MCF 10A (cell line): ENCODE results near the gene ALDH1L2. TPM values are rescaled to one million over a fixed set of nuclear protein-coding genes. Genes with fewer than 3 reads are reported as not detected.
A peak's percentile ranks its signal among the peaks of the same experiment; 100 is the strongest.
"Not testable (repeated sequence)": the region's sequence is repeated elsewhere in the genome, so short reads cannot be mapped to it uniquely, and the experiment has no call there.

Experiments
- BruUV-seq: library from RNA; stranded (reverse); fragments of 400-500 nt; replicated peaks from 2 replicates; lab custom pipeline; 2021; lab: Mats Ljungman, UMichigan
- CTCF ChIA-PET: fragments of 300-600 bp; sonication (Branson Sonifier 250); formaldehyde crosslinking; extraction: SDS; loops from one replicate; lab custom pipeline; 2021; ENCODE audit warnings: antibody characterized with exemption, inconsistent platforms; lab: Yijun Ruan, JAX
- POLR2A ChIA-PET: fragments of 300-600, 350-650 bp; sonication (Branson Sonifier 250); formaldehyde crosslinking; extraction: SDS; loops from one replicate; lab custom pipeline; 2020; ENCODE audit warnings: antibody characterized with exemption, inconsistent platforms; lab: Yijun Ruan, JAX
- DNase-seq: peaks from one replicate; pipeline ENCODE4 v3.0.0-alpha.2; 2018; ENCODE audit not compliant: unreplicated experiment
- H3K27ac Mint-ChIP-seq: one replicate; pipeline ENCODE4 v1.8.0; 2022; ENCODE audit warnings: mild to moderate bottlenecking, low read depth, mixed read lengths; ENCODE audit not compliant: unreplicated experiment
- H3K27me3 Mint-ChIP-seq: one replicate; pipeline ENCODE4 v1.8.0; 2022; ENCODE audit warnings: mixed read lengths; ENCODE audit not compliant: insufficient read depth, unreplicated experiment
- H3K36me3 Mint-ChIP-seq: one replicate; pipeline ENCODE4 v1.8.0; 2022; ENCODE audit warnings: mild to moderate bottlenecking, moderate library complexity, mixed read lengths; ENCODE audit not compliant: insufficient read depth, unreplicated experiment
- H3K4me1 Mint-ChIP-seq: one replicate; pipeline ENCODE4 v1.8.0; 2022; ENCODE audit warnings: mixed read lengths; ENCODE audit not compliant: insufficient read depth, unreplicated experiment
- H3K4me3 Mint-ChIP-seq: one replicate; pipeline ENCODE4 v1.8.0; 2022; ENCODE audit warnings: mild to moderate bottlenecking, moderate library complexity, mixed read lengths; ENCODE audit not compliant: unreplicated experiment
- H3K9me3 Mint-ChIP-seq: one replicate; pipeline ENCODE4 v1.8.0; 2022; ENCODE audit warnings: mixed read lengths; ENCODE audit not compliant: unreplicated experiment
- CTCF ChIP-seq: fragments of 200-600 bp; IDR thresholded peaks from one replicate; pipeline ENCODE4 v1.8.0; 2022; ENCODE audit warnings: antibody characterized with exemption, mild to moderate bottlenecking; ENCODE audit not compliant: unreplicated experiment
- intact Hi-C: fragments of 100-400 bp; cut with micrococcal nuclease; formaldehyde crosslinking; loops from 2 replicates; pipeline ENCODE4 v1.14.1; 2022
- total RNA-seq: library from RNA; stranded (reverse); gene quantifications from 2 replicates; pipeline ENCODE4 v1.2.3, GENCODE V29; 2022

Gene ALDH1L2
- total RNA-seq, 1 experiment from 2014 or later = 165 TPM

- no peaks in the 10 kb centered on the region for H3K27me3 Mint-ChIP-seq
- no peak for DNase-seq
- no peak for TF ChIP-seq CTCF
- BruUV-seq = no TSS peak
- no peak overlapping the region for H3K27ac Mint-ChIP-seq
- no peaks in the 10 kb centered on the region for H3K9me3 Mint-ChIP-seq
- intact Hi-C loops = no loop called here
- peaks cover 30% of the 10 kb centered on the region for H3K4me1 Mint-ChIP-seq
- H3K4me3 Mint-ChIP-seq = peak overlapping the region; percentile 84
- CTCF ChIA-PET = interaction anchor here (1.7 kb wide), 1 partner anchor 26 kb away, joined by 6 read pairs; no protein-coding TSS in a partner anchor
- POLR2A ChIA-PET = interaction anchor here (0.8 to 2.5 kb wide), 4 partner anchors 10 to 32 kb away, joined by 3 to 20 read pairs (median 5); partner anchors contain the start of gene SLC41A2
- peaks cover 11% of the 10 kb centered on the region for H3K36me3 Mint-ChIP-seq
Measured at GRCh38 chr12:104985206-104985605, 99.1 kb downstream of the ALDH1L2 start.

DNA sequence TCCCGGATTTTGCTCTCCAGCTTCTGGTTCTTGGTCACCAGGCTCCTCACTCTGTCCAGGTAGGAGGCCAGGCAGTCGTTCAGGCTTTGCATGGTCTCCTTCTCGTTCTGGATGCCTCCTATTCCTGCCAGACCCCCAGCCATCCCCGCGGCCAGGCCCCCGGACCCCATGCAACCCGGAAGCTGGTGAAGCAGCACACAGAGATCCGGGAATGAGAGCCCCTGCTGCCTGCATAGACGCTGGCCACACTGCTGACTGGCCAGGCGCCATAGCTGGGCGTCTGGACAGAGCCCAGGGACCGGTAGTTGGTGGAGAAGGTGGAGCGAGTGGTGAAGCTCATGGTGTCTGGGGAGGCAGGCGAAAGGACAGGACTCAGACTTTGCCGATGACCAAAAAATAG lies 106.6 kb downstream of the ALDH1L2 start:
- H3K4me3 Mint-ChIP-seq, H3K36me3 Mint-ChIP-seq, H3K27ac Mint-ChIP-seq, H3K9me3 Mint-ChIP-seq, POLR2A ChIA-PET, intact Hi-C loops, H3K27me3 Mint-ChIP-seq, BruUV-seq, DNase-seq, H3K4me1 Mint-ChIP-seq: not testable (repeated sequence)
- CTCF ChIA-PET = interaction anchor here (1.1 kb wide), 1 partner anchor 19 kb away, joined by 3 read pairs; no protein-coding TSS in a partner anchor

GRCh38 chr12:104976703-104977102 lies 107.6 kb downstream of the ALDH1L2 start:
- no peaks in the 10 kb centered on the region for H3K36me3 Mint-ChIP-seq
- H3K4me1 Mint-ChIP-seq = peaks cover 7% of the 10 kb centered on the region
- H3K27me3 Mint-ChIP-seq = no peaks in the 10 kb centered on the region
- no peaks in the 10 kb centered on the region for H3K9me3 Mint-ChIP-seq
- ChIA-PET CTCF (interaction anchor here (1.1 kb wide), 1 partner anchor 18 kb away, joined by 3 read pairs; no protein-coding TSS in a partner anchor), POLR2A (no interaction called here)
- TF ChIP-seq CTCF = no peak
- BruUV-seq = no TSS peak
- no peak for DNase-seq
- intact Hi-C loops = no loop called here
- no peak overlapping the region for H3K4me3 Mint-ChIP-seq
- no peak overlapping the region for H3K27ac Mint-ChIP-seq

DNA sequence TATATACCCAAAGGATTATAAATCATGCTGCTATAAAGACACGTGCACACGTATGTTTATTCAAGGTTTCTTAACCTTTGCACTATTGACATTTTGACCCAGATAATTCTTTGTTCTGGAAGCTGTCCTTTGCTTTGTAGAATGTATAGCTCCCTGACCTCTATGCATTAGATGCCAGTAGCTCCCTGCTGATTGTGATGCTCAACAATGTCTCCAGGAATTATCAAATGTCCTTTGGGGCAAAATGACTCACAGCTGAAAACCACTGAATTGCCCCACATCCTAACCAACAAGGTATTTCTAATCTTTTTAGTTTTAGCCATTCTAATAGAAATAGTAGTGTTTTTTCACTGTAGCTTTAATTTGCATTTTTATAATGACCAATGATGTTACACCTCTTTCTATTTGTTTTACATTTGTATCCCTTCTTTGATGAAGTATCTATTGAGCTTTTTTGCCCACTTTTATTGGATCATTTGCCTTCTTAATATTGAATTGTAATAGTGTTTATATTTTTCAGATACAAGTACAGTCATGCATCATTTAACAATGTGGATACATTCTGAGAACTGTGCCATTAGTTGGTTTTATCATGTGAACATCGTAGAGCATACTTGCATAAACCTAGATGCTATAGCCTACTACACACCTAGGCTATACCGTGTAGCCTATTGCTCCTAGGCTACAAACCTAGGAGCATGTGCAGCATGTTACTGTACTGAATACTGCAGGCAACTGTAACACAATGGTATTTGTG lies 108.5 kb downstream of the ALDH1L2 start:
- POLR2A ChIA-PET = interaction anchor here (0.9 to 1.3 kb wide), 3 partner anchors 9 to 17 kb away, joined by 3 to 12 read pairs (median 3); partner anchors contain the start of gene NOPCHAP1
- no peak overlapping the region for H3K27ac Mint-ChIP-seq

More for the DNA sequence above, 108.5 kb downstream of the ALDH1L2 start:
- peak; percentile 84 for DNase-seq
- no TSS peak for BruUV-seq
- peaks cover 7% of the 10 kb centered on the region for H3K4me1 Mint-ChIP-seq
- H3K36me3 Mint-ChIP-seq = no peaks in the 10 kb centered on the region
- intact Hi-C loops = no loop called here
- no peak overlapping the region for H3K4me3 Mint-ChIP-seq
- H3K9me3 Mint-ChIP-seq = no peaks in the 10 kb centered on the region
- TF ChIP-seq CTCF = no peak
- H3K27me3 Mint-ChIP-seq = no peaks in the 10 kb centered on the region
- CTCF ChIA-PET = no interaction called here
